Pulmonary artery endothelial cell (primary cell): ENCODE data around the gene C16orf95. TPM values are rescaled to one million over a fixed set of nuclear protein-coding genes. Genes with fewer than 3 reads are reported as not detected.

Source experiments
- DNase-seq: peaks from one replicate; pipeline ENCODE4 v3.0.0-alpha.2; 2011; ENCODE audit warnings: low read depth, low spot score
- total RNA-seq: library from RNA; depleted of rRNA; stranded (reverse); fragments of >200 nt; gene quantifications from 2 replicates; pipeline ENCODE4 v1.2.3, GENCODE V29; 2014

C16orf95 gene
- total RNA-seq, 1 donor from 2014 or later = 4.3 TPM

GRCh38 chr16:87317750-87318644 lies 805 bp upstream of the C16orf95 start:
- DNase-seq = no peak

GRCh38 chr16:87316450-87316922 lies 706 bp downstream of the C16orf95 start:
- DNase-seq = no peak

- no peak for DNase-seq
These were observed 2.2 kb downstream of the C16orf95 start for GRCh38 chr16:87314990-87315420.

GRCh38 chr16:87312008-87312407 lies 5.2 kb downstream of the C16orf95 start:
- no peak for DNase-seq

- no peak for DNase-seq
These were observed 5.8 kb downstream of the C16orf95 start for GRCh38 chr16:87311387-87311786.

- no peak for DNase-seq
These were observed 6.6 kb downstream of the C16orf95 start for GRCh38 chr16:87310610-87311009.

GRCh38 chr16:87309620-87310525 lies 7.3 kb downstream of the C16orf95 start:
- DNase-seq = no peak

- DNase-seq = no peak
These were observed 8.4 kb downstream of the C16orf95 start for GRCh38 chr16:87308826-87309225.

GRCh38 chr16:87306516-87306915 lies 10.7 kb downstream of the C16orf95 start:
- DNase-seq = no peak

- DNase-seq = no peak
These were observed 11.4 kb downstream of the C16orf95 start for GRCh38 chr16:87305505-87306391.

GRCh38 chr16:87304951-87305350 lies 12.2 kb downstream of the C16orf95 start:
- DNase-seq = no peak

- no peak for DNase-seq
These were observed 13.2 kb downstream of the C16orf95 start for GRCh38 chr16:87303962-87304521.

GRCh38 chr16:87303431-87303930 lies 13.7 kb downstream of the C16orf95 start:
- DNase-seq = no peak

GRCh38 chr16:87298857-87299465 lies 18.2 kb downstream of the C16orf95 start:
- DNase-seq = no peak

GRCh38 chr16:87297918-87298631 lies 19.1 kb downstream of the C16orf95 start:
- no peak for DNase-seq

- no peak for DNase-seq
These were observed 19.8 kb downstream of the C16orf95 start for GRCh38 chr16:87297407-87297806.

- DNase-seq = no peak
These were observed 21.3 kb downstream of the C16orf95 start for GRCh38 chr16:87295661-87296531.

GRCh38 chr16:87295259-87295658 lies 21.9 kb downstream of the C16orf95 start:
- no peak for DNase-seq
